Hypothalamus (tissue), 51 donors: ENCODE data around the gene SSBP3.
"Not testable (repeated sequence)": the region's sequence is repeated elsewhere in the genome, so short reads cannot be mapped to it uniquely, and the experiment has no call there.

Experiments
- DNase-seq, 51 donors: peaks; one replicate each; lab custom pipeline; 2025; lab: John Stamatoyannopoulos, UW

The SSBP3 gene

GRCh38 chr1:54406339-54407153 is at the start of gene SSBP3:
TSS of gene SSBP3 (minus strand) at chr1:54406394.
- peak; percentile 28 to 95 (median 84) for DNase-seq

- no peak for DNase-seq
Measured at GRCh38 chr1:54453509-54453908, 47.3 kb upstream of the SSBP3 start.

- no peak for DNase-seq
Measured at GRCh38 chr1:54453022-54453421, 46.8 kb upstream of the SSBP3 start.

GRCh38 chr1:54449431-54449830 is 43.2 kb upstream of the SSBP3 start:
- not testable (repeated sequence) for DNase-seq

GRCh38 chr1:54448801-54449200 is 42.6 kb upstream of the SSBP3 start:
- DNase-seq, result not testable (repeated sequence)

- DNase-seq, result not testable (repeated sequence)
Measured at GRCh38 chr1:54447081-54447480, 40.9 kb upstream of the SSBP3 start.

GRCh38 chr1:54442185-54442584 is 36.0 kb upstream of the SSBP3 start:
- no peak for DNase-seq

GRCh38 chr1:54439550-54440223 is 33.5 kb upstream of the SSBP3 start:
- no peak for DNase-seq

- DNase-seq, result no peak
Measured at GRCh38 chr1:54437783-54438182, 31.6 kb upstream of the SSBP3 start.

- DNase-seq, result no peak
Measured at GRCh38 chr1:54436826-54437225, 30.6 kb upstream of the SSBP3 start.

- DNase-seq, result no peak
Measured at GRCh38 chr1:54429838-54430237, 23.6 kb upstream of the SSBP3 start.

GRCh38 chr1:54428837-54429518 is 22.8 kb upstream of the SSBP3 start:
- DNase-seq, result no peak

- no peak for DNase-seq
Measured at GRCh38 chr1:54425152-54425584, 19.0 kb upstream of the SSBP3 start.

GRCh38 chr1:54424398-54424797 is 18.2 kb upstream of the SSBP3 start:
- DNase-seq, result no peak

GRCh38 chr1:54421101-54421504 is 14.9 kb upstream of the SSBP3 start:
- DNase-seq, result peak in 2 of 51 donors; percentile 40 to 66

- not testable (repeated sequence) for DNase-seq
Measured at GRCh38 chr1:54418598-54418997, 12.4 kb upstream of the SSBP3 start.

GRCh38 chr1:54417123-54417522 is 10.9 kb upstream of the SSBP3 start:
- DNase-seq, result no peak

- DNase-seq, result no peak
Measured at GRCh38 chr1:54416435-54416834, 10.2 kb upstream of the SSBP3 start.

- peak in 7 of 51 donors; percentile 10 to 52 (median 24) for DNase-seq
Measured at GRCh38 chr1:54415991-54416390, 9.8 kb upstream of the SSBP3 start.

- DNase-seq, result no peak
Measured at GRCh38 chr1:54415533-54415932, 9.3 kb upstream of the SSBP3 start.

GRCh38 chr1:54413732-54414131 is 7.5 kb upstream of the SSBP3 start:
- no peak for DNase-seq
